GM21447 (cell line): ENCODE measurements around the gene GABRA4.

Experiments
- ATAC-seq: cut with Tn5 transposase; IDR thresholded peaks from one replicate; pipeline ENCODE4 v1.9.1; 2021; ENCODE audit not compliant: unreplicated experiment

The GABRA4 gene

DNA sequence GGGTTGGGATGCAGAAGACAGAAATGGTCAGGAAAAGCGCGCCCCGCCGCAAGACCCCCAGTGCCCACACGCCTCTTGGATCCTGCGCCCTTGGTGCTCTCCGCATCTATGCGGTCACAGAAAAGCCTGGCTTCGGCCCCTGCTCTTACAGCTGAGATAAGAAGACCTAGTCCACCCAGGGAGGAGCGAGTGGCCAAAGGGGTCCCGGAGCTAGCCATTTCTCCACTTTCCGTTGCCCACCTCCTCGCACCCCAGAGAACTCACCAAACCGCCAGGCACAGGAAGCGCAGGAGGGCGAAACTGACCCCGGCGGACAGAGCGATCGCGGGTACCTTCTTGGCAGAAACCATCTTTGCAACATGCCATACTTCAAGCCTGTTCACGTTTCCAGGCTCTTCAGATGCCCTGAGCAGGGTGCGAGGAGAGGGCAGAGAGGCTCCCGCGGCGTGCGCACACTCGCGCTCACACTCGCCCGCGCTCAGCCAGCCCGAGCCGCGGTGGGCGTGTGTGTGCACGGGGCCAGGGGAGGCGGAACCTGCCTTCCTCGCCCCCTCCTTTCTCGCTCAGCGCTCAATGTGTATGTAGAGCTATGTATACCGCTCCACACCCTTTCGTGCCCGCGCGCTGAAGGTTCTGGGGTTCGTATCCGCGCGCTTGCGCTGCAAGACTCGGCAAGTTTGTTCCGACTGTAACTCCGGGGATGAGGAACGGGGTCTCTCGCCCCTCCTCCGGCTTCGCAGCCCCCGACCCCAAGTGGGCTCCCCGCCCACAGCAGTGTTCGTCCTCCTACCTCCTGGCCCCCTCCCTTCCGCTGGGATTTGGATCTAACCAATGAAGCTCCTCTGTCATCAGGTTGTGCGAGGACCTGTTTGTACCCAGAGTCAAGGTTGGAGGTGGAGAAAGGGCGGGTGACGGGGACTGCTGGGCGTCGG lies at the start of gene GABRA4:
Gene GABRA4, minus strand, starts transcription at position 507 of the 932 bp plus-strand sequence. Its CDS starts 157 bp downstream, at position 350.
- no peak for ATAC-seq

DNA sequence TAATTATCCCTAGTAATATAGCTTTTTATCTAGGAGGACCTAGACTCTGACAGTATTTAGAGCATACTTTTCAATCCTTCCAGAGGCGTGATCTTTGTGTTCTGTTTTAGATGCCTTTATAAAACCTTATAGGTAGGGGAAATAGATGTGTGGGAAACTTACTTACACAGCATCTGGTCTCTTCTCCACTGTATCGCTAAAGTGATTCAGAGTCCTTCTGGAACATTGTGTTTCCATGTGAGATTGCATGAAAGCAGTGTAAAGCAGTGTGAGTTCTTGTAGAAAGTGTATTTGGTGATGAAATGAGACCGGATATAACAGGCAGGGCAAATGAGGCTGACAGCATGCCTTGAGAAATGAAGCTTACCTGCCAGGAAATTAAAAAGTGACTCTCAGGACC lies 47.4 kb upstream of the GABRA4 start:
- ATAC-seq, result no peak

DNA sequence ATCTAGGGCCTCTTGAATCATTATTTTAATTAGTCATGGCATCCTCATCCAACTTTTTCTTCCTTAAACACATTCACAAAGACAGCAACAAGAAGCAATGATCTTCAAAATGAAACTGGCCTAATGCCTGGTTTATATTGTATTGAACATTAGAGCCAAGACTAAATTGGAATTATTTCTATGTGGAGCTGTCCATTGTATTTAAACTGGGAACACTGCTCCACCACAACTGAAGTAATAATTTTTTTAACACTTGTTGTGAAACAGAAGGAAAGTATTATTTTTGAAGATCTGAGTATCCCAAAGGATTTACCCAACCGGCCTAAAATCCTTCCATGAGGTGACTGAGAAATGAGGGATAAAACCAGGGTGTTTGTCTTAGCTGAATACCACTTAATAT lies 44.9 kb upstream of the GABRA4 start:
- no peak for ATAC-seq

DNA sequence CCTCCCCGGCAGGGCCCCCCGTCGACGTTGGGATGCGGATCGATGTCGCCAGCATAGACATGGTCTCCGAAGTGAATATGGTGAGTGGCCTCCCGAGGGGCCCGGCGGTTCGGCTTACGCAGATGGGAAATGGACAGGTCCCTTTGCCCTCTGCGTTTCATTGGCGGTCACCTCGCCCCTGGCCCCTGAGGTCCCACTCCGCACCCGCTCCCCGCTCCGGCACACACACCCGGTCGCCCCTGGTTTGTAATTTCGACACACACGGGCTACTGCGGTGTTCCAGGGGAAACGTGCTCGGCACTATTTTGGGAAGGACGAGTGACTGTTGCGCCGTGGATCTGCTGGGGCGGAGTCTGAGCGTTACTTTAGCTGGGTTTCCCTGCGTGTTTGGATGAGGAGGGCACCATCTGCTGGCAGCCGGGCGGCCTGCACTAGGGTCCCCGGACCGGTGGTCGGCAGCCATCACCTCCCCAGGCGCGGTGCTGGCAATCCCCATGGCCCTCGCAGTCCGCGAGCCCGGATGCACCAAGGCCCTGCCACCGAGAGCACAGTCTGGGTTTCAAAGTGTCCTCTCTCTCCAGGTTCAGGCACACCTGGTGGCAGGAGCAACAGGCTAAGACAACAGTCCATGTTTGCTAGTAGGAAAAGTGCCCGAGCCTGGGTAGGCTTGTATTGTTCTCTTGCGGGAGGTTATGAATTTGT lies 39.2 kb upstream of the GABRA4 start:
- peak; percentile 94 for ATAC-seq

DNA sequence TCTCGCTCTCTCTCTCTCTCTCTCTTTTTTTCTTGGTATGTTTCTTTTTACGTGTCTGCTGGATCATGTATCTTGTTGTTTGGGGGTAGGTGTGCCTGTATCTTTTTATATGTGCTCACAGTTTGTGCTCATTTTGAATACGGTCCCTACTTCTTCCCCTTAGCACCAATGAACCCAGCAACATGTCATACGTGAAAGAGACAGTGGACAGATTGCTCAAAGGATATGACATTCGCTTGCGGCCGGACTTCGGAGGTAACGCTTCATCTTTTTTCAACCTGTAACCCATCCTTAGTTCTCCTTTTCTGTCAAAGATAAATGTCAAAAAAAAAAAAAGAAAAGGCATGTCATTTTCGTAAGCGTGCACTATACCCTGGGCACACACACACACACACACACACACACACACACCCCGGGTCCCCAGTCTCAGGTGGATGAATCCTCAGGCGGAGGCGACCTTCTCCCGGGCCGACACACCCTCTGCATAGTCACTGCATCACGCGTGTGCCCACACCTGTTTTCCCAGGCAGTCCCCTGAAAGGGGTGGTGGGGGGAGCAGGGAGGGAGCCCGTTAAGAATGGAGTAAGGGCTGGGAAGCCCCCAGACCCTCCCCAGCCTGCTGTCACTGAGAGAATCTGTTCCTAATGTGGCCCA lies 38.5 kb upstream of the GABRA4 start:
- peak; percentile 7 for ATAC-seq

DNA sequence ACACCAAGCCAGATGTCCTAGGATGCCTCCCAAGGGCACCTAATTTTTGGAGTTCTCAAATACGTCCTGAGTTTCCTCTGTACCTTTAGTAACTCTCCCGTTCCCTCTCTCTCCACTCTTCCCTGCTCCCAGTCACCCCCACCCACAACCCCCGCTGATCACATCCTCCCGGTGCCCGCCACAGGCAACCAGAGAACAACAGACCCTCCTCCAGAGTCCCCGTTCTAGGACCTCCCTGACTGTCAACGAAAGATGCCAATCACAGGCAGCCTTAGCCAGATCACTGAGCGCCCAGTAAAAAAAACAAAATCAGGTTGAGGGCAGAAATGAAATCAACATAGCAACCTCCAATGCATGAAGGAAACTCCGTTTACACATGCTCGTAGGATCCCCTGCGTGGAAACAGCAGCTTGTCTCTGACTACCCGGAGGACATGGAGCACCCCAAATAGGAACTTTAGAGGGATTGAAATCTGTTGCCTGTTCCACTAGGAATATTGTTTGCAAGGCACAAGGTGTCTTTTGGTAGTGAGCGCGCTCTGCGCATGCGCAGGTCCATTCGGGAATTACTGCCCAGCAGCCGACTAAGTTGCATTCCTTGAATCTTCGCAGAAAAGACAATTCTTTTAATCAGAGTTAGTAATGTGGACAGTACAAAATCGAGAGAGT lies 37.8 kb upstream of the GABRA4 start, which contains the start of gene GABRB1:
Gene GABRB1, plus strand, starts transcription at position 557 of the 668 bp plus-strand sequence.
- no peak for ATAC-seq

DNA sequence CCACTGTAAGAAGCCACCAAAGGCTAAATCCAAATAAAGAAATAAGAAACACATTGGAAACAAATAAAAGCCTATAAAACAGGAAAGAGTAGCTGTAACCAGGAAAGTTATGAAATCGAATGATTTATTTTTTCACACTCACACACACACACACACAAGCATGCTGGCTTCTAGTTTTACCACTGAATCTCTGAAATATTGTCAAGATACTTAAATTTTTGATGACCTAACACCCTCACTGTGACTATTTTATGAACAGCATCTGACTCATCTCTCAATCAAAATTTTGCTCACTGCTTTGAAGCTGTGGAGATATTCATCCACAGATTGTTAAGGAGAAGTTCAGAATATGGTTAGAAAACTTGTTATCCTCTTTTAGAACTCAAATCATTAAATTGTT lies 24.1 kb upstream of the GABRA4 start:
- no peak for ATAC-seq

DNA sequence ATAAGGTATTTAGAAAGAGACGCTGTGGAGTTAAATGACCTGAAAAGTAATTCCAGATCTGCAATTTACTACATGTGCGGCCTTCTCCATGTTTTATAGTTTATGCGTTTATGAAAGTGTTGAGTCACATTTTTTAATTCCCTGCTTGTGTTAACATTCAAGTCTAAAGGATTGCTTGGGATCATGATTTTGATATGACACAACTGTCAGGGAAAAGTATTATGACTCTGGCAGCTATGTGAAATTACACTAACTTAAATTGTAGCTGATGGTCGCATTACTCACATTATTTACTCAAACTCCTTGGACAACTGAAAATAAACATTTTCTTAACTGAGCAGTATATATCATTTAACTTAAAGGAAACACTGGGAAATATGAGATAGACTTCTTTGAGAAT lies 23.7 kb upstream of the GABRA4 start:
- no peak for ATAC-seq

DNA sequence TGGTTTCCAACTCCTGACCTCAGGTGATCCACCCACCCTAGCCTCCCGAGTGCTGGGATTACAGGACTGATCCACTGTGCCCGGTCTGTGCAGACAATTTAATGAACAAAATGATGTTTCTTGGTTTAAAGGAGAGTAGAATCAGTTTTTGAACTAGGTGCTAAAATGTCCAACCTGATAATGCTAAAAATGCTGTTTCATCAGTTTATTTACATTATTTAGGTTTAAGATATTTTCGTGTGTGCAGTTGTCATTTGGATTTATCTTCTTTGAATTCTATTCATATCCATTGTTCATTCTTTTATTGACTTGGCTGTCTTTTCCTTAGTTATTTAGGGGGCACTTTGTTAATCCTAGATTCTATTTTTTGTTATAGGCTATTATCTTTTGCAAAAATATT lies 20.0 kb upstream of the GABRA4 start:
- ATAC-seq, result no peak

DNA sequence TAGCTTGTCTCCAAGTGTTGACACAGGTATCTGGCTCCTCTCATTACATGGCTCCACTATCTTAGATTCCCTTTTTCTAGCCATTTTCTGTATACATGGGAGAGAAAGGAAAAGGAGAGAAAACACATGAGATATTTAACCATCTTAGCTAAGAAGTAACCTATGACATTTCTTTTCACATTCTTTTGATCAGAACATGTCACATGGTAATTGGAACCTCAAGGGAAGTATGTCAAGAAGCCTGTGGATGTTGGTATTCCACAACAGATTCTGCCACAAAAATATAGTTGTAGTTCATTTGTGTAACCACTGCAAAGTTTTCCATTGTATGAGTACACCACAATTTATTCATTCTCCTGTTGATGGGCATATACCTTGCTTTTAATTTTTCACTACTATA lies 19.3 kb upstream of the GABRA4 start:
- no peak for ATAC-seq

DNA sequence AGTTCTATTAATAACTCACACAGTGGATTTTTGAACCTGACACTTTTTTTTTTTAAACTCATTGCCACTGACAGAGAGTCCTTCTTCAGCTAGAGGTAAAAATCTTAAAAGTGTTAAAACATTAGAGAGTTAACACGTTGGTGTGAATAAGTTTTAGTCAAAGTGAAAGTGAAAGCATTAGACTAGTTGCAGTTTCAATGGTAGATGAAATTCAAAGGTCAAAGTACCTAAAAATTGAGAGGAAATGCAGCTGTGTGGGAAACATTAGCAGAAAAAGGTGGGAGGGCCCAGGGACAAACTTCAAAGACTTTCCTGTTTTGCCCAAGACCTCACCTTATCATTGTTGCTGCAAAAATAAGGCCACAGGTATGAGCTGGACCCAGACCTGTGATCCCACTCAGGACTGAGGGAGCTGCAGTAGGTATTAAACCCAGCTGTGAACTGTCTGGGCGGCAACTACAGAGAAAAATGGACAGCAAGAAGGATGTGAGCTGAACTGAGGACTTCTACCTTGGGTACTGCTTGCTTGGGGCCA lies 17.6 kb upstream of the GABRA4 start:
- peak; percentile 96 for ATAC-seq

DNA sequence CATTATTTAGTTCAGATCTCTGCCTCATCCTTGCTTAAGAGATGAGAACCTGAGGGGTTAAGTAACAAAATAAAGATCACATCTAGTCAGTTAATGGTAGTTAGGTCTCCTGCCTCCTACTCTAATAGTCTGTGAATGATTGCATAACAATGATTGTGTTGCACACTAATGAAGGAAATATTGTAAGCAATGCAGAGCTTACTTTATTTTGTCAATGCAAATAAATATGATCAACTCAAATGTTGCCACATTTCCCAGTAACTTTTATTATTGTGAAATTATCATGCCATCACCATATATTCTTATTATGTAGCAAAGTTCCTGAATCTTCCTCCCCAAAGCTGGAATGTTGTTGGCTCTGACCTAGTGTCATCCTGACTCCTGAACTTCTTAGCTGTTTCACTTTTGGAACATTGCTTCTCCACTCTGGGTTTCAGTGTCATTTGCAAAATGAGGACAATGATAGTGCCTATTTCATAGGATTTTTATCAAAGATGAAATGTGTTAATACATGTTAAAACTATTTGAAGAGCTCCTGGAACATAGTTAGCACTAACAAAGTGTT lies 17.0 kb upstream of the GABRA4 start:
- no peak for ATAC-seq

DNA sequence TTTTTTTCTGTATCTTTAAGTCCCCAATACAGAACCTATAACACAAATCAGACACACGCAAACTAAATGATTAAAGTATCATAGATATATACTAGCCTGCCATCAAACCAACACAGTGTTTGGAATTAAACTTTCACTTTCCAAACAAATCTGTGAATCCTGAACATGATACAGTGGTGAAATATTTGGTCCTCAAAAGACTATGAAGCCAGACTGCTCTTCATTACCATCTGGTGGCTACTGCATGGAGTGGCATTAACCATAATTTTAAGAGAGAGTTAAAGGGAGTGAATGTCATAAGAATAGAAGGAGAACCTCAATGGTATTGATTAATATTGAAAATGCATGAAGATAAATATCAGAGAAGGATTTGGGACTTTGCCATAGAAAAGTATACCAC lies 9.2 kb upstream of the GABRA4 start:
- ATAC-seq, result no peak

DNA sequence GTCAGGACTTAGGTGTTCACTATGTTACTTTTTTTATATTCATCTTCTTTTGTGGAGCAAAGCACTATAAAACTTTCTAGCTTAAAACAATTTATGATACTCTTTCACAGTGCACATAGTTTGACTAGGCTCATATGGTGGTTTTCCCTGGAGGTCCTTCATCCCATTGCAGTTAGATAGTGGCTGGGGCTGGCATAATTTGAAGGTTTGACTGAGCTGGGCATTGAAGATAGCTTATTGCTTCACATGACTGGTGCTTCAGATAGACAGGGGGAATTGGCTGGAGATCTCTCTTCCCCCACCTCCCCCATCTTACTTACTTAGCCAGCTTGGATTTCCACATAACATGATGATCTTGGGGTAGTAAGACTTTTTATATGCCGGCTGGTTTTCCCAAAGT lies 7.0 kb upstream of the GABRA4 start:
- no peak for ATAC-seq

DNA sequence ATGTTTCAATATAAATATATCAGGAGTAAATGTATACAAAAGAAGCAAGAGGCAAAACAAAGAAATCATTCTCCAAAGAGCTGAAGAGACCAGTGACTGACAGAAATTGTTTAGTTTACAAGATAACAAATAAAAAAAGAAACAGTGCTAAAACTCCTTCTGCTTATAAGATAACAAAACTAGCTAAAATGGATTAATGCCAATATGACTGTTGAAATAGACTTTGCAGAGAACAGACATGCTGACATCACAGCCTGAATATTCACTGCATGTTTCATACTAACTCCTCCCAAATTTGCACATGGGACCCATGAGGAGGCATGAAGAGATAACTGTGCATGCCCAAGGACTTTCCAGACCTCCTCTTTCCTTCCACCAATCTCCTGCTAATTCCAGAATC lies 6.2 kb upstream of the GABRA4 start:
- no peak for ATAC-seq

DNA sequence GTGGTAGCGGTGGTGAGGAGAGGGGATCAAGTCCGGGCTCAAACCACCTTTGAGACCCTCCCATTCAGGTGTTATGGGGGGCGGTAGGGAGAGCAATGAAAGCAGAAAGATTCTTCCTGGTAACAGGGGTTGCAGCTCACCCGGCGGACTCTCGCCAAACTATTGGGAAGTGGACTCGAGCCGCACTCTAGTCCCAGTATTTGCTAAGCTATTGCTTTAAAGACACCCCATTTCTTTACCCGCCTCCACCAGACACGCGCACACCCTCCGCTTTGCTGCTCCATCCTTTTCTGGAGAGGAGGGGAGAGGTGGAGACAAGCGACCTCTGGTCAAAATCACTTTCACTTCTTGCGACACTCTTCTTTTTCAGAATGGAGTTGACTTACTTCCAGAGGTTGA lies 625 bp upstream of the GABRA4 start:
- no peak for ATAC-seq

DNA sequence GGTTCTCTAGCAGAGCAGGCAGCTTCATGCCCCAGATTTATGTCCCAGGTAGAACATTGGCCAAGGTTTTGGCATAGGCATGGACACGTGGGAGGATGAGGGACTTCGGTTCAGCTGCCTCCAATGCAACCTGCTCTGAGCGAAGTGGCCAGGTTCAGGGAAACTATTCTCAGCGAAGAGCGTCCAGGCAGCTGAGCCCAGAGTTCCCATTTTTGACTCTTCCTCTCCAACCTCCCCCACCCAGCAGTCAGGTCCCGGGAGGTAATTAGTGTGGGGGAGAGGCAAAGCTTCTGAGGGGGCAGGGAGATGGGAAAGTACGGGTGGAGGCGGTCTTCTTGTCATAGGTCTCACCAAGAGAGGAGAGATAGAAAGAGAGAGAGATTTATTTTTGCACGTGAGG lies 1.0 kb downstream of the GABRA4 start:
- no peak for ATAC-seq

DNA sequence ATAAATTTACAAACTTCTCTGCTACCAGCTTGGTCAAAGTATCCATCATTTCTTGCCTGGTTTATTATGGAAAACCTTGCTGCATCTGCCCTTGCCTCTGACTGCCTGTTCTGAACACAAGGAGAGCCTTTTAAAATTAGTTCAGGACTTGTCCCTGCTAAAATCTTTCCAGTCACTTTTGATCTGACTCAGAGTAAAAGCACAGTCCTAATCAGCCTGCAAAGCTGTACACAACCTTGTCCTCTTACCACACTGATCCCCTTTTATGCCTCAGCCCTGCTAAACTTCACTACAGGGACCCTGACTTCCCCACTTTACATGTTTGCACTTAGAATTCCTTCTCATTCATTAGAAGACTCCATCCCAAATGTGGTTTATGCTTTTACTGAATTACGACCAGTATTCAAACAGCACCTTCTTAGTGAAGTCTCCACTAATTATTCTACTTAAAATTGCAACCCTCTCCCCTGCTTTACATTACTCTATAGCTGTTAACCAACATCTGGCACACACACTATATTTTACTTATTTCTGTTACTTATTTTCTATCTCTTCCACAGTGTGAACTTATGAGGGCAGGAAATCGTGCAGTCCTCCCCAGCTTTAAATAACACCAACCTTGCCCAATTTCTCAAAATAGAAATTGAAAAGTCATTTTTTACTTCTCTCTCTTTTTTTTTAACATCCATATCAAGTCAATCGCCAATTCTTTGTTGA lies 6.3 kb downstream of the GABRA4 start:
- ATAC-seq, result no peak

DNA sequence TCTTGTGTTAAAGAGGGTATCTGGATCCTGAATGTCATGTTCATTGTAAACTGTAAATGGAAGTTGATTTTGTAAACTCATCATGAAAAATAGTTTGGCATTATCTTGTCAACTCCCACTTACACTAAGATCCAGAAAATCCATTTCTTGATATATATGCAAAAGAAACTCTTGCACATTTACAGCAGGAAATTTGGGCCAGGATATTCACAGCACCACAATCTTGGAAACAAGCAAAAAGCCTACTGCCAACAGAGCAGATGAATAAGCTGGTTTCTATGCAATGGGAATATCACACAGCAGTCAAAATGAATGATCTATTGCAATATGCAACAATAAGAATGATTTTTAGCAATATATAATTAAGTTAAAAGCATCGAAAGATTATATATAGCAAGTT lies 8.6 kb downstream of the GABRA4 start:
- ATAC-seq, result no peak

DNA sequence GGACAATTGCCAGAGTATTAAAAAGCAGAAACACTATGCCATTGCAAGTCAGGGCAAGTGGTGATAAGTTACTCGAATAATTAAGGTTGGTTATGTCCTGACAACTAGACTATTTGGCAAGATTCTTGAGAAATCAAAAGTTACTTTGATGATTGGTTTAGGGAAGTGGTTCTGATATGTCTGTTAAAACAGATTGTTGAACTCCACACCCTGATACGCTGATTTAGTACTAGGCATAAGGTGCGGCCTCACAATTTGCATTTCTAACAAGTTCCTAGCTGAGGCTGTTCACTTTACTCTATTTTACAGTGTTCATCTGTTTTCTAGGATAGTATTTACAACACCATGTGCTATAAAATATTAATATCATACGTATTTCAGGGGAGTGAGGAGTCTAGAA lies 12.5 kb downstream of the GABRA4 start:
- no peak for ATAC-seq
